ENCODE measurements around the gene S100A13. TPM values are rescaled to one million over a fixed set of nuclear protein-coding genes. Genes with fewer than 3 reads are reported as not detected.
"Not testable (repeated sequence)": the region's sequence is repeated elsewhere in the genome, so short reads cannot be mapped to it uniquely, and the experiment has no call there.

The S100A13 gene
- total RNA-seq, 1 experiment from 2014 or later: 210 TPM

GRCh38 chr1:153670859-153671627, 43.7 kb upstream of the S100A13 start, which contains the start of gene ILF2:
Gene ILF2, minus strand, starts transcription at chr1:153670993. Its CDS starts 71 bp downstream, at chr1:153670922.
- TF ChIP-seq CTCF (IDR thresholded peaks at IDR 0.05; ENCODE audit: unreplicated experiment): peak; percentile 27
- Mint-ChIP-seq H3K4me3 (ENCODE audit: unreplicated experiment) (no peak within 1 kb of the TSS), H3K27me3 (ENCODE audit: insufficient read depth, unreplicated experiment) (no peaks in the 10 kb centered on the region), H3K27ac (ENCODE audit: low read depth, unreplicated experiment) (no peak within 1 kb of the TSS), H3K9me3 (ENCODE audit: unreplicated experiment) (no peaks in the 10 kb centered on the region), H3K4me1 (ENCODE audit: insufficient read depth, unreplicated experiment) (peaks cover 5% of the 10 kb centered on the region), H3K36me3 (ENCODE audit: insufficient read depth, unreplicated experiment) (no peaks in the 10 kb centered on the region)
- CTCF ChIA-PET: interaction anchor here (0.6 to 14.1 kb wide), 11 partner anchors 12 to 321 kb away, joined by 3 to 273 read pairs (median 4); no protein-coding TSS in a partner anchor
- BruUV-seq (replicated peaks): TSS peak; percentile 96
- POLR2A ChIA-PET: interaction anchor here (0.5 to 8.0 kb wide), 42 partner anchors 10 to 1634 kb away, joined by 3 to 80 read pairs (median 4); partner anchors contain the start of genes CHTOP, CREB3L4, DENND4B and INTS3
- intact Hi-C loops (cut with micrococcal nuclease): loop anchor here (1.0 to 5.0 kb wide), 8 partner anchors 37 to 160 kb away; partner anchors contain the start of genes CHTOP, INTS3 and S100A13
- peak; percentile 100 for DNase-seq (ENCODE audit: unreplicated experiment)

GRCh38 chr1:153670257-153670858, 43.1 kb upstream of the S100A13 start:
- POLR2A ChIA-PET: interaction anchor here (0.5 to 8.0 kb wide), 19 partner anchors 10 to 1634 kb away, joined by 3 to 80 read pairs (median 5); partner anchors contain the start of genes CHTOP, RAB13, S100A11 and S100A14

GRCh38 chr1:153669606-153670005, 42.3 kb upstream of the S100A13 start:
- H3K36me3 Mint-ChIP-seq (ENCODE audit: insufficient read depth, unreplicated experiment): no peaks in the 10 kb centered on the region
- POLR2A ChIA-PET: interaction anchor here (1.0 to 8.0 kb wide), 11 partner anchors 9 to 317 kb away, joined by 3 to 80 read pairs (median 15); partner anchors contain the start of genes CHTOP, RAB13, S100A14 and S100A16
- H3K27me3 Mint-ChIP-seq (ENCODE audit: insufficient read depth, unreplicated experiment): no peaks in the 10 kb centered on the region
- no peak for TF ChIP-seq CTCF (IDR thresholded peaks at IDR 0.05; ENCODE audit: unreplicated experiment)
- no peak for DNase-seq (ENCODE audit: unreplicated experiment)
- no peaks in the 10 kb centered on the region for H3K9me3 Mint-ChIP-seq (ENCODE audit: unreplicated experiment)
- CTCF ChIA-PET: interaction anchor here (0.5 to 14.1 kb wide), 6 partner anchors 8 to 160 kb away, joined by 3 to 273 read pairs (median 10); partner anchors contain the start of gene NPR1
- no peak overlapping the region for H3K27ac Mint-ChIP-seq (ENCODE audit: low read depth, unreplicated experiment)
- H3K4me3 Mint-ChIP-seq (ENCODE audit: unreplicated experiment): no peak overlapping the region
- intact Hi-C loops (cut with micrococcal nuclease): loop anchor here (2.0 to 5.0 kb wide), 3 partner anchors 43 to 137 kb away; partner anchors contain the start of genes INTS3 and S100A13
- peaks cover 5% of the 10 kb centered on the region for H3K4me1 Mint-ChIP-seq (ENCODE audit: insufficient read depth, unreplicated experiment)
- no TSS peak for BruUV-seq (replicated peaks)

More at GRCh38 chr1:153670257-153670858, 43.1 kb upstream of the S100A13 start:
- CTCF ChIA-PET: interaction anchor here (0.6 to 14.1 kb wide), 4 partner anchors 11 to 994 kb away, joined by 3 to 273 read pairs (median 5); no protein-coding TSS in a partner anchor
- no peaks in the 10 kb centered on the region for H3K27me3 Mint-ChIP-seq (ENCODE audit: insufficient read depth, unreplicated experiment)
- TF ChIP-seq CTCF (IDR thresholded peaks at IDR 0.05; ENCODE audit: unreplicated experiment): no peak
- DNase-seq (ENCODE audit: unreplicated experiment): no peak
- no peak overlapping the region for H3K4me3 Mint-ChIP-seq (ENCODE audit: unreplicated experiment)
- intact Hi-C loops (cut with micrococcal nuclease): loop anchor here (2.0 to 5.0 kb wide), 3 partner anchors 44 to 138 kb away; partner anchors contain the start of genes INTS3 and S100A13
- BruUV-seq (replicated peaks): TSS peak; percentile 82
- H3K27ac Mint-ChIP-seq (ENCODE audit: low read depth, unreplicated experiment): no peak overlapping the region
- no peaks in the 10 kb centered on the region for H3K36me3 Mint-ChIP-seq (ENCODE audit: insufficient read depth, unreplicated experiment)
- no peaks in the 10 kb centered on the region for H3K9me3 Mint-ChIP-seq (ENCODE audit: unreplicated experiment)
- peaks cover 5% of the 10 kb centered on the region for H3K4me1 Mint-ChIP-seq (ENCODE audit: insufficient read depth, unreplicated experiment)

- H3K4me3 Mint-ChIP-seq (ENCODE audit: unreplicated experiment): peak overlapping the region; percentile 54
- H3K4me1 Mint-ChIP-seq (ENCODE audit: insufficient read depth, unreplicated experiment); H3K27me3 Mint-ChIP-seq (ENCODE audit: insufficient read depth, unreplicated experiment); H3K27ac Mint-ChIP-seq (ENCODE audit: low read depth, unreplicated experiment); H3K36me3 Mint-ChIP-seq (ENCODE audit: insufficient read depth, unreplicated experiment); BruUV-seq (replicated peaks); intact Hi-C loops (cut with micrococcal nuclease); DNase-seq (ENCODE audit: unreplicated experiment); H3K9me3 Mint-ChIP-seq (ENCODE audit: unreplicated experiment): not testable (repeated sequence)
- POLR2A ChIA-PET: interaction anchor here (0.6 to 8.0 kb wide), 9 partner anchors 8 to 353 kb away, joined by 3 to 80 read pairs (median 11); partner anchors contain the start of genes CHTOP, S100A14, S100A16 and SLC27A3
- CTCF ChIA-PET: interaction anchor here (0.5 to 14.1 kb wide), 5 partner anchors 9 to 265 kb away, joined by 3 to 273 read pairs (median 13); partner anchors contain the start of gene NPR1
Measured at GRCh38 chr1:153668672-153669071, 41.4 kb upstream of the S100A13 start.
